GM12878 (cell line): ENCODE measurements around the gene FREM2.

ENCODE experiments used
- BRCA1 ChIP-seq: IDR thresholded peaks from 2 replicates; pipeline ENCODE4 v1.6.1; 2011; ENCODE audit warnings: low read depth, low read length, improper control_type of control experiment
- TF ChIP-seq, protein P1 (sequence below): IDR thresholded peaks from 2 replicates; pipeline ENCODE4 v1.6.1; 2012; ENCODE audit warnings: low read depth, low read length, improper control_type of control experiment
- TF ChIP-seq, protein P2 (sequence below), 3 experiments: IDR thresholded peaks in 2 of 3; conservative IDR thresholded peaks in 1 of 3; 2 replicates each; pipeline ENCODE4 v1.5.1; 2011; ENCODE audit warnings: low read depth in 3 of 3, low read length in 3 of 3, mild to moderate bottlenecking in 3 of 3, control low read depth in 2 of 3, moderate library complexity in 2 of 3, inconsistent platforms in 1 of 3, mixed read lengths in 1 of 3; ENCODE audit not compliant: control insufficient read depth in 2 of 3, insufficient read depth in 1 of 3; ENCODE audit errors: extremely low read depth in 1 of 3

GRCh38 chr13:38863536-38863935 is 176.7 kb downstream of the FREM2 start:
- TF ChIP-seq, protein P1, sequence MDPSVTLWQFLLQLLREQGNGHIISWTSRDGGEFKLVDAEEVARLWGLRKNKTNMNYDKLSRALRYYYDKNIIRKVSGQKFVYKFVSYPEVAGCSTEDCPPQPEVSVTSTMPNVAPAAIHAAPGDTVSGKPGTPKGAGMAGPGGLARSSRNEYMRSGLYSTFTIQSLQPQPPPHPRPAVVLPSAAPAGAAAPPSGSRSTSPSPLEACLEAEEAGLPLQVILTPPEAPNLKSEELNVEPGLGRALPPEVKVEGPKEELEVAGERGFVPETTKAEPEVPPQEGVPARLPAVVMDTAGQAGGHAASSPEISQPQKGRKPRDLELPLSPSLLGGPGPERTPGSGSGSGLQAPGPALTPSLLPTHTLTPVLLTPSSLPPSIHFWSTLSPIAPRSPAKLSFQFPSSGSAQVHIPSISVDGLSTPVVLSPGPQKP: no peak
- TF ChIP-seq, protein P2, sequence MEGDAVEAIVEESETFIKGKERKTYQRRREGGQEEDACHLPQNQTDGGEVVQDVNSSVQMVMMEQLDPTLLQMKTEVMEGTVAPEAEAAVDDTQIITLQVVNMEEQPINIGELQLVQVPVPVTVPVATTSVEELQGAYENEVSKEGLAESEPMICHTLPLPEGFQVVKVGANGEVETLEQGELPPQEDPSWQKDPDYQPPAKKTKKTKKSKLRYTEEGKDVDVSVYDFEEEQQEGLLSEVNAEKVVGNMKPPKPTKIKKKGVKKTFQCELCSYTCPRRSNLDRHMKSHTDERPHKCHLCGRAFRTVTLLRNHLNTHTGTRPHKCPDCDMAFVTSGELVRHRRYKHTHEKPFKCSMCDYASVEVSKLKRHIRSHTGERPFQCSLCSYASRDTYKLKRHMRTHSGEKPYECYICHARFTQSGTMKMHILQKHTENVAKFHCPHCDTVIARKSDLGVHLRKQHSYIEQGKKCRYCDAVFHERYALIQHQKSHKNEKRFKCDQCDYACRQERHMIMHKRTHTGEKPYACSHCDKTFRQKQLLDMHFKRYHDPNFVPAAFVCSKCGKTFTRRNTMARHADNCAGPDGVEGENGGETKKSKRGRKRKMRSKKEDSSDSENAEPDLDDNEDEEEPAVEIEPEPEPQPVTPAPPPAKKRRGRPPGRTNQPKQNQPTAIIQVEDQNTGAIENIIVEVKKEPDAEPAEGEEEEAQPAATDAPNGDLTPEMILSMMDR (IDR thresholded peaks at IDR 0.05 in 2 of 3, conservative IDR thresholded peaks at IDR 0.05 in 1 of 3; ENCODE audit: control insufficient read depth in 2 of 3, extremely low read depth in 1 of 3, insufficient read depth in 1 of 3, low read depth in 3 of 3, low read length in 3 of 3): no peak
- no peak for TF ChIP-seq BRCA1
